Adrenal gland (tissue), 12 donors: Measurements from ENCODE around the gene APP. TPM values are rescaled to one million over a fixed set of nuclear protein-coding genes. Genes with fewer than 3 reads are reported as not detected.

Experiments
- DNase-seq, 7 donors: peaks; one replicate each; pipeline ENCODE4 v3.0.0-alpha.2; 2019 to 2020
- H3K27ac ChIP-seq, 5 donors: fragments of 200-600 bp; sonication (generic) in 4 of 5; 1 replicate in 3 of 5; 2 replicates in 2 of 5; pipeline versions ENCODE4 v1.5.1 to v1.8.0; 2016 to 2020; ENCODE audit warnings: mild to moderate bottlenecking in 1 of 5
- H3K27me3 ChIP-seq: fragments of 200-600 bp; 2 replicates; pipeline ENCODE4 v1.8.0; 2021
- H3K36me3 ChIP-seq, 2 donors: fragments of 200-600 bp; replicated peaks in 1 of 2; 1 replicate in 1 of 2; 2 replicates in 1 of 2; pipeline versions ENCODE4 v1.5.1 to v1.8.0; 2018 to 2022
- H3K4me1 ChIP-seq, 2 donors: fragments of 200-600 bp; replicated peaks in 1 of 2; 1 replicate in 1 of 2; 2 replicates in 1 of 2; pipeline versions ENCODE4 v1.5.1 to v1.8.0; 2018 to 2021
- H3K4me3 ChIP-seq, 4 donors: fragments of 200-600 bp; sonication (generic) in 3 of 4; one replicate each; pipeline ENCODE4 v1.5.1; 2016 to 2018
- H3K9me3 ChIP-seq, 3 donors: fragments of 200-600 bp; sonication (generic) in 1 of 3; replicated peaks in 1 of 3; 1 replicate in 2 of 3; 2 replicates in 1 of 3; pipeline versions ENCODE4 v1.5.1 to v1.8.0; 2016 to 2021
- POLR2A ChIP-seq, 2 donors: fragments of 450-650 bp; IDR thresholded peaks; one replicate each; pipeline ENCODE4 v1.6.1; 2017; ENCODE audit warnings: antibody characterized with exemption in 2 of 2, mild to moderate bottlenecking in 2 of 2, moderate library complexity in 1 of 2
- WGBS, 4 donors: extraction: QIAGEN DNeasy Blood & Tissue Kit in 2 of 4; methylation state at CpG; one replicate each; pipeline versions ENCODE4 v1.1.5 to v1.1.7; 2013 to 2017; 5-methylcytosine and 5-hydroxymethylcytosine counted together
- intact Hi-C, 2 donors: fragments of 100-400 bp; cut with DNase I; formaldehyde crosslinking; loops; one replicate each; pipeline versions ENCODE4 v1.14.1 to v1.15.0; 2022 to 2023
- polyA plus RNA-seq, 3 donors: library from polyadenylated mRNA; stranded (reverse); fragments of 200-250 nt in 2 of 3; fragments of 350-450 nt in 1 of 3; fragmentation: Illumina TruSeq in 1 of 3; extraction: RNeasy Lipid Tissue Mini Kit (QIAGEN cat#74804) in 1 of 3; gene quantifications; one replicate each; pipeline ENCODE4 v1.2.3, GENCODE V29; 2013 to 2014
- total RNA-seq, 9 donors: library from RNA; depleted of rRNA in 4 of 9; stranded (reverse); fragments of >200 nt in 4 of 9; fragments of 120-200 nt in 1 of 9; fragmentation: NEBNext Ultra II Directional in 1 of 9; extraction: Animal tissue kit (Norgen Biotek cat#: 25700) in 1 of 9; gene quantifications; one replicate each; pipeline versions ENCODE4 v1.1.0 to v1.2.4, GENCODE V29; 2013 to 2023
- TF ChIP-seq, protein P1 (sequence below), 6 experiments: fragments of 450-650 bp in 4 of 6; fragments of 200-600 bp in 2 of 6; sonication (generic) in 1 of 6; IDR thresholded peaks; 1 replicate in 5 of 6; 2 replicates in 1 of 6; pipeline versions ENCODE4 v1.5.1 to v1.8.0; 2016 to 2021; ENCODE audit warnings: antibody characterized with exemption in 6 of 6, mild to moderate bottlenecking in 2 of 6, moderate library complexity in 1 of 6
- donor health status: healthy with polysubstance abuse.
- donor health status: Bipolar disorder and iron deficiency.
- donor health status: DM: yes; HTN: yes; CAD: no.
- donor health status: DM: no; HTN: no; CAD: no.
- donor health status: DM: no; HTN: no; CAD: no.
- donor health status: DM: yes; HTN: yes; CAD: no.

The APP gene
- total and polyA plus RNA-seq, 12 donors: 161 to 1,079 (median 710) TPM

DNA sequence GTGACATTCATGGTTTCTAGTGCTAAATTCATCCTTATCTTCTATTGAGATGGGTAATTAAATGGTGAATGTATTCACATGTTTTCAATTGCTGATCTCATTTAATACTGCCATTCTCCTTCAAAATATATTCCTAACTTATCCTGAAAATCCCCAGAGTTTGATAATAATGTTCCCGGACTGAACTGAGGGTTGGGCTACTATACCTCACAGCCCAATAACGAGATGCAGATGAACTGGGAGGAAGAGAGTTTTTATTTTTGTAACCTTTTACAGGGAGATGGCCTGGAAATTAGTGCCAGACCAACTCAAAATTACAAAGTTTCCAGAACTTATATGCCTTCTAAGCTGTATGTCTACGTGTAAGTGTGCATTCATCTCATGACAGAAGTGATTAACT, 210.8 kb downstream of the APP start:
- intact Hi-C loops: no loop called here
- WGBS, 4 donors: 77 to 88% (median 85%) methylated on average over 3 of the region's 3 CpGs

DNA sequence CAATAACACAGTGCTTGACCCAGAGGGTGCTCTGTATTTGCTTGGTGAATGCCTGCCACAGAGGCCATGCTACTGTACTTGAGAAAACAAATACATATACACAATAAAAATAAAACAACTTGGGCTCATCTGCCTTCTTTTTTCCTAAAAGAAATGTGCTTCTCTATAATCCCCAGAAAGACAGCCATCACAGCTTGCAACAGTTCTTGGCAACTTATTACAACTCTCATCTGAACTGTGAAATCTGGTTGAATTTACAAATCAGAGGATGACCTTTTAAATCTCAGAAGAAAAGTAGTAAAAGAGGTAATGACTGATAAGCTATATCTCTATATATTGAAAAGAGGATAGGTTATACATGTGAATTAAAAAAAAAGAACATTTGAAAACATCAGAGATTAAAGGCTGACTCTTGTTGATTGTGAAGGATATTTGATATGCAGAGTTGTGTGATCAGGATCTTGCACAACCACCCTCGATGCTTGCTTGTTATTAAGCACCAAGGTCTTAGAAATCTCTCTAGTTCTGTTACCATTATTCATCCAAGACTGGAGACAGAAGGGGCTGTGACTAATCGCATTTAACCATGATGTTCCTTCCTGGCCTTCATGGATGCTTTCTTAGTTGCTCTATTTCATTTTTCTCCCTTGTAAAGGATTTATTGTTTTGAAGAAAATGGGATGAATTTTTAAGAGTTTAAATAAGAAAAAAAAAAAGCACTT, 213.4 kb downstream of the APP start:
- intact Hi-C loops: no loop called here
- H3K27me3 ChIP-seq: no peaks in the 10 kb centered on the region
- peak; percentile 52 to 85 (median 73) for DNase-seq
- H3K36me3 ChIP-seq: no peaks in the 10 kb centered on the region
- WGBS, 4 donors: 16 to 32% (median 23%) methylated on average over 2 of the region's 2 CpGs
- H3K4me3 ChIP-seq: no peak overlapping the region
- no peaks in the 10 kb centered on the region for H3K9me3 ChIP-seq
- peaks cover 22 to 35% of the 10 kb centered on the region in 2 donors for H3K4me1 ChIP-seq
- TF ChIP-seq, protein P1, sequence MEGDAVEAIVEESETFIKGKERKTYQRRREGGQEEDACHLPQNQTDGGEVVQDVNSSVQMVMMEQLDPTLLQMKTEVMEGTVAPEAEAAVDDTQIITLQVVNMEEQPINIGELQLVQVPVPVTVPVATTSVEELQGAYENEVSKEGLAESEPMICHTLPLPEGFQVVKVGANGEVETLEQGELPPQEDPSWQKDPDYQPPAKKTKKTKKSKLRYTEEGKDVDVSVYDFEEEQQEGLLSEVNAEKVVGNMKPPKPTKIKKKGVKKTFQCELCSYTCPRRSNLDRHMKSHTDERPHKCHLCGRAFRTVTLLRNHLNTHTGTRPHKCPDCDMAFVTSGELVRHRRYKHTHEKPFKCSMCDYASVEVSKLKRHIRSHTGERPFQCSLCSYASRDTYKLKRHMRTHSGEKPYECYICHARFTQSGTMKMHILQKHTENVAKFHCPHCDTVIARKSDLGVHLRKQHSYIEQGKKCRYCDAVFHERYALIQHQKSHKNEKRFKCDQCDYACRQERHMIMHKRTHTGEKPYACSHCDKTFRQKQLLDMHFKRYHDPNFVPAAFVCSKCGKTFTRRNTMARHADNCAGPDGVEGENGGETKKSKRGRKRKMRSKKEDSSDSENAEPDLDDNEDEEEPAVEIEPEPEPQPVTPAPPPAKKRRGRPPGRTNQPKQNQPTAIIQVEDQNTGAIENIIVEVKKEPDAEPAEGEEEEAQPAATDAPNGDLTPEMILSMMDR (IDR thresholded peaks at IDR 0.05): no peak
- no peak for TF ChIP-seq POLR2A (IDR thresholded peaks at IDR 0.05)
- H3K27ac ChIP-seq: peak overlapping the region; percentile 22 to 68 (median 51)

More for the DNA sequence above, 210.8 kb downstream of the APP start:
- DNase-seq: no peak
- no peaks in the 10 kb centered on the region for H3K36me3 ChIP-seq
- TF ChIP-seq, protein P1 (IDR thresholded peaks at IDR 0.05): no peak
- no peak for TF ChIP-seq POLR2A (IDR thresholded peaks at IDR 0.05)
- H3K4me1 ChIP-seq: peaks cover 13 to 28% of the 10 kb centered on the region in 2 donors
- H3K27me3 ChIP-seq: no peaks in the 10 kb centered on the region
- H3K4me3 ChIP-seq: no peak overlapping the region
- H3K9me3 ChIP-seq: no peaks in the 10 kb centered on the region
- H3K27ac ChIP-seq: no peak overlapping the region

DNA sequence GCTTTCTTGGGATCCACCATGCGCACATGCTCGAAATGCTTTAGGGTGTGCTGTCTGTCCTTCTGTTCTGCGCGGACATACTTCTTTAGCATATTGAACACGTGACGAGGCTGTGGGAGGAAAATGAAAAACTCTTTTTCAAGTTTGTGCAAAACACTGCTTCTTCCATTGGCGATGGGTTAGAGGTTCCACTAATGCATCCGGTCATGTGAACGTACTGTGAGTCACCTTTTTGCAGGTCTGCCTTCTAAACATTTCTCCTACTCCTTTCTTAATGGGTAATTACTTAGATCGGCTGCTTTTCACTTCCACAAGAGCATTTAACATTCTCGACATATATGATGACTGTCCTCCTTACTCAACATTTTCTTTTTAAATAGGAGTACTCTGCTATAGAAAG, 214.9 kb downstream of the APP start:
- 95 to 99% (median 98%) methylated on average over 11 of the region's 11 CpGs for WGBS, 4 donors
- H3K36me3 ChIP-seq: no peaks in the 10 kb centered on the region
- H3K4me3 ChIP-seq: no peak overlapping the region
- intact Hi-C loops: no loop called here
- peak overlapping the region in 1 of 5 donors; percentile 68 for H3K27ac ChIP-seq
- TF ChIP-seq, protein P1 (IDR thresholded peaks at IDR 0.05): no peak
- no peak for TF ChIP-seq POLR2A (IDR thresholded peaks at IDR 0.05)
- DNase-seq: no peak
- peaks cover 24 to 35% of the 10 kb centered on the region in 2 donors for H3K4me1 ChIP-seq
- H3K27me3 ChIP-seq: no peaks in the 10 kb centered on the region
- H3K9me3 ChIP-seq: no peaks in the 10 kb centered on the region

DNA sequence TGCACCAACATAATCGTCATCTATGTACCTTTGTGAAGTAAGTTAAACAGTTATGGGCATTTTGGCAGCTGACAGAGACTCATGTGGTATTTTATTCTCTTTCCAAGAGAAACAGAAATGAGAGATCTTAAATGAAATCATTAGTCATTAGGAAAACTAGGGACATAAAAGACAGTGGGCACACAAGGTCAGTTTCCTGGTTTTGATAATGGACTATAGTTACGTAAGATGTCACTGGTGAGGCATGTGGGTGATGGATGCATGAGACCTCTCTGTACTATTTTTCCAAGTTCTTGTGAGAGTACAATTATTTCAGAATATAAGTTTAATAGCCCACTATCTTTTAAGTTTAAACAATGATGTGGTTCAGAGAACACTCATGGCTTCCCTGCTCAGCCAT, 216.9 kb downstream of the APP start:
- H3K4me3 ChIP-seq: no peak overlapping the region
- DNase-seq: peak in 4 of 7 donors; percentile 28 to 66 (median 37)
- TF ChIP-seq, protein P1 (IDR thresholded peaks at IDR 0.05): no peak
- no peak for TF ChIP-seq POLR2A (IDR thresholded peaks at IDR 0.05)
- no peaks in the 10 kb centered on the region for H3K9me3 ChIP-seq
- no peaks in the 10 kb centered on the region for H3K36me3 ChIP-seq
- peaks cover 24 to 45% of the 10 kb centered on the region in 2 donors for H3K4me1 ChIP-seq
- H3K27me3 ChIP-seq: no peaks in the 10 kb centered on the region
- peak overlapping the region in 4 of 5 donors; percentile 50 to 81 (median 62) for H3K27ac ChIP-seq
- WGBS, 4 donors: 34 to 45% (median 40%) methylated on average over 2 of the region's 2 CpGs
- intact Hi-C loops: no loop called here
